DMS 273 (cell line): ENCODE results near the gene PCDHGA5.
"Not testable (repeated sequence)": the region's sequence is repeated elsewhere in the genome, so short reads cannot be mapped to it uniquely, and the experiment has no call there.

Source experiments
- DNase-seq: peaks from one replicate; lab custom pipeline; 2025; ENCODE audit not compliant: unreplicated experiment; lab: John Stamatoyannopoulos, UW

The PCDHGA5 gene

GRCh38 chr5:141412854-141413539, 49.0 kb downstream of the PCDHGA5 start, which contains the start of gene PCDHGA10:
PCDHGA10 (plus strand) TSS chr5:141412987; CDS start chr5:141413176, 189 bp downstream.
- peak; percentile 84 for DNase-seq

DNA sequence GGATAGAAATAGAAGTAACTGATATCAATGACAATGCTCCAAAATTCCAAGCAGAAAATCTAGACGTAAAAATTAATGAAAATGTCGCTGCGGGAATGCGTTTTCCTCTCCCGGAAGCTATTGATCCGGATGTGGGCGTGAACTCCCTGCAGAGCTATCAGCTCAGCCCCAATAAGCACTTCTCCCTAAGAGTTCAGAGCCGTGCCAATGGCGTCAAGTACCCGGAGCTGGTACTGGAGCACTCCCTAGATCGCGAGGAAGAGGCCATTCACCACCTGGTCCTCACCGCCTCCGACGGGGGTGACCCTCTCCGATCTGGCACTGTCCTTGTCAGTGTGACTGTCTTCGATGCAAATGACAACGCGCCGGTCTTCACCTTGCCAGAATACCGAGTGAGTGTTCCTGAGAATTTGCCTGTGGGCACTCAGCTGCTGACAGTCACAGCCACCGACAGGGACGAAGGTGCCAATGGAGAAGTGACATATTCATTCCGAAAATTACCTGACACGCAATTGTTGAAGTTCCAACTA, 49.6 kb downstream of the PCDHGA5 start:
- DNase-seq: peak; percentile 22

DNA sequence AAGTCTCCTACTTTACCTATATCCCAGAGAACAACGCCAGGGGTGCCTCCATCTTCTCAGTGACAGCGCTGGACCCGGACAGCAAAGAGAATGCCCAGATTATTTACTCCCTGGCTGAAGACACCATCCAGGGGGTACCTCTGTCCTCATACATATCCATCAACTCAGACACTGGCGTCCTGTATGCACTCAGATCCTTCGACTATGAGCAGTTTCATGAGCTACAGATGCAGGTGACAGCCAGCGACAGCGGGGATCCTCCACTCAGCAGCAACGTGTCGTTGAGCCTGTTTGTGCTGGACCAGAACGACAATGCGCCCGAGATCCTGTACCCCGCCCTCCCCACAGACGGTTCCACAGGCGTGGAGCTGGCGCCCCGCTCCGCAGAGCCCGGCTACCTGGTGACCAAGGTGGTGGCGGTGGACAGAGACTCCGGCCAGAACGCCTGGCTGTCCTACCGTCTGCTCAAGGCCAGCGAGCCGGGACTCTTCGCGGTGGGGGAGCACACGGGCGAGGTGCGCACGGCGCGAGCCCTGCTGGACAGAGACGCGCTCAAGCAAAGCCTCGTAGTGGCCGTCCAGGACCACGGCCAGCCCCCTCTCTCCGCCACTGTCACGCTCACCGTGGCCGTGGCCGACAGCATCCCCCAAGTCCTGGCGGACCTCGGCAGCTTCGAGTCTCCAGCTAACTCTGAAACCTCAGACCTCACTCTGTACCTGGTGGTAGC, 50.7 kb downstream of the PCDHGA5 start:
- DNase-seq: not testable (repeated sequence)

DNA sequence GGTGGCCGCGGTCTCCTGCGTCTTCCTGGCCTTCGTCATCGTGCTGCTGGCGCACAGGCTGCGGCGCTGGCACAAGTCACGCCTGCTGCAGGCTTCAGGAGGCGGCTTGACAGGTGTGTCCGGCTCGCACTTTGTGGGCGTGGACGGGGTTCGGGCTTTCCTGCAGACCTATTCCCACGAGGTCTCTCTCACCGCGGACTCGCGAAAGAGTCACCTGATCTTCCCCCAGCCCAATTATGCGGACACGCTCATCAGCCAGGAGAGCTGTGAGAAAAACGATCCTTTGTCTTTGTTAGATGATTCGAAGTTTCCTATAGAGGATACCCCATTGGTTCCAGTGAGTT, 51.3 kb downstream of the PCDHGA5 start:
- DNase-seq: not testable (repeated sequence)
